Measurements from ENCODE around the gene LRMDA.
A peak's percentile ranks its signal among the peaks of the same experiment; 100 is the strongest.

LRMDA gene

DNA sequence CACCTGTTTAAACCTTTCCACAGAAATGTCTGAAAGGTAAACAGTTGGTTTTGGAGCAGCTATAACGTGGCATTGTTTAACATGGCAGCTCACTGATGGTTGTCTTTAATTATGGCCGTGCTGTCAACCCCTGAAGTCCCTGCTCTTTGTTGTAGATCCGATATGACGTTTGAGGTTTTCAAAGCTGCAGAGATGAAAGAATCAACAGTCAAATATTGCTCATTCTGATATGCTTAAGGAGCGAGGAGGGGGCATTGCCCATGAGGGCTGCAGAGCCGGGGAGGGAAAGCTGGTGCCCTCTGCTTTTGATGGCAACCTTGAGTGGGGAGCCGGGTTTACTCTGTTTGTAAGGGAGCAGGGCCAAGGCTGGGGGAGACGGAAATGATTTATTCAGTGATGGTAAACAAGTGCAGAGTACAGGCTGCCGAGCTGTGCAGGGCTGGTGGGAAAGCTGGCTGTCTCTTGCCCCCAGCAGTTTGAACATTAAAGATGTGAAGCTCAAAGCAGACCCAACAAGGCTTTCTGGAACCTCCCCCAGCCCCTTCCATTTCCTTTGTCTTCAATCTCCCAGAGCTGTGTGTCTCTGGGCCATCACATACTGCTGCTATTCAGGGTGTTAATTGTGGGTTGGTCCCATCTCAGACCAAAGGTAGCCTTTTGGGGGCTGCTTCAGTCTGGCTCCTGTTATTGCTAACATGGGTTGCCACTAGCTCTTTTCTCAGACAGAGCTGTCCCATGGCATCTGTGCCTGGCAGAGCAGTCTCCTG is 345.5 kb downstream of the LRMDA start:
- H3K36me3 ChIP-seq (ENCODE audit: insufficient read depth, low read depth, low read length): no peaks in the 10 kb centered on the region
- peaks cover 7% of the 10 kb centered on the region; the same call in 1 of the 2 replicates for H3K4me1 ChIP-seq (ENCODE audit: insufficient read depth, low read length)
- H3K4me3 ChIP-seq (ENCODE audit: low read length): no peak overlapping the region
- no peak overlapping the region for H3K9ac ChIP-seq (ENCODE audit: low read depth, low read length)
- no peak overlapping the region for H3K27ac ChIP-seq (ENCODE audit: low read length)
- H3K27me3 ChIP-seq (ENCODE audit: insufficient read depth, low read length): peaks cover 6% of the 10 kb centered on the region; the same call in 1 of the 2 replicates
- no peaks in the 10 kb centered on the region for H3K9me3 ChIP-seq (ENCODE audit: insufficient read depth, low read depth, low read length)

- H3K36me3 ChIP-seq (ENCODE audit: insufficient read depth, low read depth, low read length): no peaks in the 10 kb centered on the region
- H3K4me3 ChIP-seq (ENCODE audit: low read length): no peak overlapping the region
- no peak overlapping the region for H3K27ac ChIP-seq (ENCODE audit: low read length)
- no peaks in the 10 kb centered on the region for H3K9me3 ChIP-seq (ENCODE audit: insufficient read depth, low read depth, low read length)
- H3K4me1 ChIP-seq (ENCODE audit: insufficient read depth, low read length): peaks cover 15% of the 10 kb centered on the region; the same call in 1 of the 2 replicates
- H3K27me3 ChIP-seq (ENCODE audit: insufficient read depth, low read length): peaks cover 6% of the 10 kb centered on the region; the same call in 1 of the 2 replicates
- no peak overlapping the region for H3K9ac ChIP-seq (ENCODE audit: low read depth, low read length)
Observed at GRCh38 chr10:75778665-75779064, 347.2 kb downstream of the LRMDA start.

DNA sequence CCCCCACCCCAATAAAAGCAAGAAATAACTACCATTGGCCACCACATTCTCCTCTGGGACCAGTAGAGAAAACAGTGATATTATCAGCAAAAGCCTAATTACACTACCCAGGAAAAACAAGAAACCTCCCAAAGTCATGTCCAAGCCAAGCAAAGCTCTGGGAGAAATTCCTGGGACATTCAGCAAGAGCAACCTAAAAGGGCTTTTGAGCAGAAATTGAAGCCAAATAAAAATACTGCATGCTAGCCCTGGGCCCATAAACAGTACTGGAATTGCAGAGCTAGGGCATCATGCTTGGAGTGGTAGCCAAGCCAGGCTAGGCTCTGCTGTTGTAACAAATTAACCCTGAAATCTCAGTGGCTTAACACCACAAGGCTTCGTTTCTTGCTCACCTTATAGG is 347.9 kb downstream of the LRMDA start:
- no peak overlapping the region for H3K9ac ChIP-seq (ENCODE audit: low read depth, low read length)

DNA sequence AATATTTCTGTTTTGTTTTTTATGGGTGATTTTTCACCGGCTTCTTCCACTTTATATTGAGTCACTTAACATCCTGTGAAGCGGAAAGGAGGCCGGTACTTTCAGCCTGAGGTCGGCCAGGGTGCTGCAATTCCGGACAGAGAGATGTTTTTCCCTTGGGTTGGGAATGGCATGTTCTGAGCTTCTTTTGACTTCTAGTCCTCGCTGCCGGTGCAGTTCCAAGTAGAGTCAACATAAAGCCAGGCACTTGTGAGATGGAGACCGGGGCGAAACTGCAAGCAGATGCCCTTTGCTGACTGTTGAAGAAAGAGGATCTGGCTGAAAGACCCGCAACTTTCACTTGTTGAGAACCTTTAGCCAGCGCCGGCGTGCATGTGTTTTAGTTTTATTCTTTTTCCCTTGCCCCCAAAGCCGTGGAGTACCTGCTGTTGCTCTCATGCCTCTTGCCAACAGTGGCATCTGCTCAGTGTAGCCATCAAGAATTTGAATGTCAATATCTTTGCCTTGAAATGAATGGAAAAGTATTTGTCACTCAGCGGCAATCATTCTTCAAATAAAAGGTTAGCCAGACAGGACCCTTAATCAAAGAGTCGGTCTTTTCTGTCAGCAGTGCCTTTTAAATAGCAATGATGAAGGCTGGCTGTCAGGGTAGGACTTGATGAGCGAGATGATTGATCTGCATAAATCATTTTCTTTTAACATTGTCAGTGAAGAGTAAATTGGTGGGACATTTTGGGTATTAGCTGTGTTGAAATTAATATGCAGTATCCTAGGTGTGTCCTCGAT is 351.2 kb downstream of the LRMDA start:
- Histone ChIP-seq H3K27ac (ENCODE audit: low read length) (no peak overlapping the region), H3K9me3 (ENCODE audit: insufficient read depth, low read depth, low read length) (no peaks in the 10 kb centered on the region), H3K4me3 (ENCODE audit: low read length) (no peak overlapping the region), H3K9ac (ENCODE audit: low read depth, low read length) (no peak overlapping the region), H3K27me3 (ENCODE audit: insufficient read depth, low read length) (peaks cover 6% of the 10 kb centered on the region; the same call in 1 of the 2 replicates), H3K4me1 (ENCODE audit: insufficient read depth, low read length) (peaks cover 15% of the 10 kb centered on the region; the same call in 1 of the 2 replicates), H3K36me3 (ENCODE audit: insufficient read depth, low read depth, low read length) (no peaks in the 10 kb centered on the region)

More for the DNA sequence above, 347.9 kb downstream of the LRMDA start:
- H3K27ac ChIP-seq (ENCODE audit: low read length): no peak overlapping the region
- peaks cover 6% of the 10 kb centered on the region; the same call in 1 of the 2 replicates for H3K27me3 ChIP-seq (ENCODE audit: insufficient read depth, low read length)
- no peaks in the 10 kb centered on the region for H3K9me3 ChIP-seq (ENCODE audit: insufficient read depth, low read depth, low read length)
- H3K4me3 ChIP-seq (ENCODE audit: low read length): no peak overlapping the region
- peaks cover 15% of the 10 kb centered on the region; the same call in 1 of the 2 replicates for H3K4me1 ChIP-seq (ENCODE audit: insufficient read depth, low read length)
- H3K36me3 ChIP-seq (ENCODE audit: insufficient read depth, low read depth, low read length): no peaks in the 10 kb centered on the region

GRCh38 chr10:75788394-75789205 is 357.2 kb downstream of the LRMDA start:
- H3K4me3 ChIP-seq (ENCODE audit: low read length): peak overlapping the region; percentile 15; the same call in 1 of the 2 replicates
- no peaks in the 10 kb centered on the region for H3K36me3 ChIP-seq (ENCODE audit: insufficient read depth, low read depth, low read length)
- H3K4me1 ChIP-seq (ENCODE audit: insufficient read depth, low read length): peaks cover 14% of the 10 kb centered on the region
- H3K27ac ChIP-seq (ENCODE audit: low read length): no peak overlapping the region
- H3K9ac ChIP-seq (ENCODE audit: low read depth, low read length): no peak overlapping the region; the same call in 1 of the 2 replicates
- H3K9me3 ChIP-seq (ENCODE audit: insufficient read depth, low read depth, low read length): no peaks in the 10 kb centered on the region
- no peaks in the 10 kb centered on the region; the same call in 1 of the 2 replicates for H3K27me3 ChIP-seq (ENCODE audit: insufficient read depth, low read length)

- Histone ChIP-seq H3K9me3 (ENCODE audit: insufficient read depth, low read depth, low read length) (peaks cover 10% of the 10 kb centered on the region), H3K27me3 (ENCODE audit: insufficient read depth, low read length) (no peaks in the 10 kb centered on the region), H3K27ac (ENCODE audit: low read length) (no peak overlapping the region), H3K9ac (ENCODE audit: low read depth, low read length) (no peak overlapping the region), H3K36me3 (ENCODE audit: insufficient read depth, low read depth, low read length) (no peaks in the 10 kb centered on the region), H3K4me1 (ENCODE audit: insufficient read depth, low read length) (peaks cover 5% of the 10 kb centered on the region), H3K4me3 (ENCODE audit: low read length) (no peak overlapping the region)
Observed at GRCh38 chr10:75793848-75794247, 362.4 kb downstream of the LRMDA start.

DNA sequence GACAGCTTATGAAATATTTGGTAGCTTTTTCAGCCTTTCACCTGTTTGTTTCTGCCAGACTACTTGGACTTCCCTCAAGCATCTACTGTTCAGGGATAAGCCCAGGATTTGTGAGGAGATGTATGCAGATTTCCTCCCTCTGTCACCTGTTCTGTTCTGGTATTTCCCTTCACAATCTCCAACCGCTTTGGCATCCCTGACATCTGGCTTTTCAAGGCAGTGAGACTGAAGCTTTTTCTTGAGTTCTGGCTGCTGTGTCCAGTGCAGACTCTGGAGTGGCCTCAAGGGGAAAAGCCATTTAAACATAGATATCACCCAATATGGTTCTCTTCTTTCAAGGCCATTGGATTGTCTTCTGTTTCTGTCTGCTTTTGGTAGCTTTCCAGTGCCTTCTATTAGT is 369.7 kb downstream of the LRMDA start:
- Histone ChIP-seq H3K27ac (ENCODE audit: low read length) (no peak overlapping the region), H3K27me3 (ENCODE audit: insufficient read depth, low read length) (no peaks in the 10 kb centered on the region), H3K4me3 (ENCODE audit: low read length) (no peak overlapping the region), H3K4me1 (ENCODE audit: insufficient read depth, low read length) (peaks cover 7% of the 10 kb centered on the region; the same call in 1 of the 2 replicates), H3K9ac (ENCODE audit: low read depth, low read length) (no peak overlapping the region), H3K9me3 (ENCODE audit: insufficient read depth, low read depth, low read length) (peaks cover 4% of the 10 kb centered on the region), H3K36me3 (ENCODE audit: insufficient read depth, low read depth, low read length) (no peaks in the 10 kb centered on the region)

- H3K36me3 ChIP-seq (ENCODE audit: insufficient read depth, low read depth, low read length): no peaks in the 10 kb centered on the region
- no peaks in the 10 kb centered on the region for H3K27me3 ChIP-seq (ENCODE audit: insufficient read depth, low read length)
- H3K4me3 ChIP-seq (ENCODE audit: low read length): no peak overlapping the region
- H3K4me1 ChIP-seq (ENCODE audit: insufficient read depth, low read length): peaks cover 7% of the 10 kb centered on the region; the same call in 1 of the 2 replicates
- no peaks in the 10 kb centered on the region for H3K9me3 ChIP-seq (ENCODE audit: insufficient read depth, low read depth, low read length)
- no peak overlapping the region for H3K27ac ChIP-seq (ENCODE audit: low read length)
- H3K9ac ChIP-seq (ENCODE audit: low read depth, low read length): no peak overlapping the region
Observed at GRCh38 chr10:75801661-75802060, 370.2 kb downstream of the LRMDA start.

DNA sequence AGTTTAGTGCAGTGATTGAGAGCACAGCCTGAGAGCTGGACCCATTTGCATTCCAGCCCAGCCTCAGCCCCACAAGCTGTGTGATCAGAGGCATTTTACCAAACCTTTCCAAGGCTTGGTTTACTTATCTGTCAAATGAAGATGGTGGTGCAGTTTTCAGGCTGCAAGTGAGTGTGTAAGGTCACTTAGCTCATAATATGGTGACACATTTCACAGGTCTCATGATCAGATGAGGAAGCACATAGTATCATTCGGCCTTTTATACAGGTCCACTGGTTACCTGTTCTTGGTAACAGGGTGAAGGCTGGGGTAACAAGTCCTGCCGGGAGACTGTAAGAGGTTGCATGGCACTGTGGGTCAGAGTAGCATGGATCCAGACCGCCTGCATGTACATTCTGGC is 371.7 kb downstream of the LRMDA start:
- no peak overlapping the region for H3K9ac ChIP-seq (ENCODE audit: low read depth, low read length)
- H3K27me3 ChIP-seq (ENCODE audit: insufficient read depth, low read length): no peaks in the 10 kb centered on the region
- no peak overlapping the region for H3K4me3 ChIP-seq (ENCODE audit: low read length)
- H3K36me3 ChIP-seq (ENCODE audit: insufficient read depth, low read depth, low read length): no peaks in the 10 kb centered on the region
- no peaks in the 10 kb centered on the region for H3K9me3 ChIP-seq (ENCODE audit: insufficient read depth, low read depth, low read length)
- peaks cover 12% of the 10 kb centered on the region; the same call in 1 of the 2 replicates for H3K4me1 ChIP-seq (ENCODE audit: insufficient read depth, low read length)
- H3K27ac ChIP-seq (ENCODE audit: low read length): no peak overlapping the region

- H3K36me3 ChIP-seq (ENCODE audit: insufficient read depth, low read depth, low read length): no peaks in the 10 kb centered on the region
- no peak overlapping the region for H3K9ac ChIP-seq (ENCODE audit: low read depth, low read length)
- H3K27ac ChIP-seq (ENCODE audit: low read length): no peak overlapping the region
- H3K9me3 ChIP-seq (ENCODE audit: insufficient read depth, low read depth, low read length): no peaks in the 10 kb centered on the region
- H3K4me3 ChIP-seq (ENCODE audit: low read length): no peak overlapping the region
- peaks cover 12% of the 10 kb centered on the region; the same call in 1 of the 2 replicates for H3K4me1 ChIP-seq (ENCODE audit: insufficient read depth, low read length)
- no peaks in the 10 kb centered on the region for H3K27me3 ChIP-seq (ENCODE audit: insufficient read depth, low read length)
Observed at GRCh38 chr10:75803816-75804552, 372.6 kb downstream of the LRMDA start.

Data from iPS-20b (cell line).